ENCODE data around the gene MRPS22.
"Not testable (repeated sequence)": the region's sequence is repeated elsewhere in the genome, so short reads cannot be mapped to it uniquely, and the experiment has no call there.

Gene MRPS22

GRCh38 chr3:139340784-139341183, 3.0 kb upstream of the MRPS22 start:
- no peak for DNase-seq

DNA sequence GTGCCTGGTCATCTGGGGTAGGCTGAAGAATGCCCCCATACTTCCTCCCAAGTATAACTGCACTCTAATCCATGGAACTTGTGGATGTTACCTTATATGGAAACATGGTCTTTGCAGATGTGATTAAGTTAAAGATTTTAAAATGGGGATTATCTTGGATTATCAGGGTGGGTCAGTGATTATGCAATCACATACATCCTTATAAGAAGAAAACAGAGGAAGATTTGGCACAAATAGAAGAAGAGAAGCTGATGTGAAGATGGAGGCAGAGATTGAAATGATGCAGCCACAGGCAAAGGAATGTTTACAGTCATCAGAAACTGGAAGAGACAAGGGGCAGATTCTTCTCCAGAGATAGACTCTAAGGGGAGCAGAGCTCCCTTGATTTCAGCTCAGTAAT, 1.8 kb upstream of the MRPS22 start:
- DNase-seq, result no peak

- no peak for DNase-seq
Observed at GRCh38 chr3:139346771-139347170, 3.0 kb downstream of the MRPS22 start.

DNA sequence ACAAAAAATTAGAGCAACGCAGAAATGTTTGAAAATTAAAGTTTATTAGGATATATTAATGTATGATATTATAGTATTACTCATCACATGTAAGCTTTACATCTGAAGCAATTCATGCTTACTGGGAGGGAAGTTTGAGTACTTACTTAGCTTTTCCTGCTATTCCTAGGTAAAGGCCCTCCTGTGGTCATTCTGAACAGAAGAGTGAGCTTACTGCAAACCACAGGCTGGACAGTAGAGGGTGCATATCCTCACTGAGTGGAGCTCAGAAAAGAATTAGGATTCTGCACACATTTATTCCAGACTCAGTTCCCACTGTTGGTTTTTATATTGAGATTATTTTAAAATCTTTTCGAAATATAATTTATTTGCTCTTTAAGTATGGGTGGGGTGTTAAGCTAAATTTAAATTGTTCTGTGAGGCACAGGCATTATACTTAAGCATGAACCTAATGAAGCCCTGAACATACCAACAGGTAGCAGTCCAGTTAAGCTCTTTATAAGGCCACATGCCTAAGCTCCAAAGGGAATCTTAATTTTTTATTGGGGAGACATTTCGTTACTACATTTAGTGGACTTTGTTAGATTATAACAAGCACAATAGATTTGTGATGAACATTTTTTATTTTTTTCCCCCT, 10.2 kb downstream of the MRPS22 start:
- no peak for DNase-seq

GRCh38 chr3:139354661-139355060, 10.8 kb downstream of the MRPS22 start:
- DNase-seq, result no peak

- no peak for DNase-seq
Observed at GRCh38 chr3:139355476-139355875, 11.7 kb downstream of the MRPS22 start.

DNA sequence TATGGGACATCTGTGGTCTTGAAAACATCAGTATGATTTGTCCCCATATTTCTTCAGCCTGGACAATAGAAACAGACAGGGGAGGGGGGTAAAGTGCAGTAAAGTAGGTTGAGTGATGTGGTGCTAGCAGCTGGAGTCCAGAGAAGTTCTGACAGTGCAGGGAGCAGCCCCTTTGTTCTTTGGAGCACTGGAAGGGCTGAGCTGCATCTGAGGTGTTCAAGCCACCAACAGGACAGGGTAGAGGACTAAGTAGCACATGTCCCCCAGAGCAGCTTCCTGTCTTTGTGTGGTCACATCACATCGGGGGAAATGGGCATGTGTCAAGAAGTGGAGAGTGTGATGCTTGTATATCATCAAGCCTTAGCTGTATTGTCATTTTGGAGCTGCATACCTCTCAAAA, 12.1 kb downstream of the MRPS22 start:
- DNase-seq, result no peak

- DNase-seq, result no peak
Observed at GRCh38 chr3:139357899-139358298, 14.1 kb downstream of the MRPS22 start.

DNA sequence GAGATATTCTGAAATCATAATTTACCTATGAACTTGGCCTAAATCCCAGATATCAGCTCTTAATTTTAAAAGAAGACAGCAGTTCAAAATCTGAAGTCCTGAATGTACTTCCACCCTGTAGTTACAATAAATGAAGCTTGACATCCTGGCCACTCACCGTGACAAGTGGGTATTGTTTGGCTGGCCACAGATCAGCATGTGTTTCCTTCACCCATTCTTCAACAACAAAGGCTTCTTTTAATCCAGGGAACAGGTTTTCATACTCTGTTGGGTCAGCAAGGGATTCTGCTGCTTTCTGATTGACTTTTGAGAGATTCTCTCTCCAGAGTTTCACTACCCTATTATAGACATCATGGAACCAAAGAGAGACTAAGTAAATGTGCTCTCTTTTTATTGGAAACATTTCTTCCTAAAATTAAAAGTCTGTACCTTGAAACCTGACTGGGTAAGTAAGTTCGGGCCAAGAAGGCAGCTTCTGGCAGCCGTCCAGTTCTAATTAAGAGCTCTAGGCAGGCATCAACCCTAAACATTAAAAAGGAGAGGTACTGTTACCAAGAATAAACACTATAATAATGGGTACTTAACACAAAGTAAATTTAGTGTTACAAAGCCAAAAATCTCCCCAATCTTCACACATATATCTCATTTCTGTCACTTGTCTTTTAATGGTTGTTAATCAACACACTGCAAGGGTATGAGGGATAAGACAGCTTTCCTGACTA, 15.2 kb downstream of the MRPS22 start:
- DNase-seq, result no peak

GRCh38 chr3:139361276-139361675, 17.5 kb downstream of the MRPS22 start:
- DNase-seq, result no peak

DNA sequence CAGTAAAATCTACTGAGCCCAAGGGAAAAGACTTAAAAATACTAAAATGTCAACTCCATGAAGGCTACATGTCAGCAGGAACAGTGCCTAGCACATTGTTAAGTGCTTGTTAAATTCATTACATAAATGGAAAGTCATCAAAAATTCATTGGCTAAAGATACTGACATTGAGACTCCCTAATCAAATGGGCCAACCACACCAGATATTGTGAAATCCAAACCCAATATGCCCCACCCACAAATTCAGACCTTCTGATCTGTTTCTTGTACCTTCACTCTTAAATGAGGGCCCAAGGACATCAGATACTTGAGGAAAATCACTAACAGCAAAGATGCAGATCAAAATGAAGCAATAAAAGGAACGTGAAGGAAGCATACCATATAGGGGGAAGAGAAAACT, 20.7 kb downstream of the MRPS22 start:
- DNase-seq, result no peak

DNA sequence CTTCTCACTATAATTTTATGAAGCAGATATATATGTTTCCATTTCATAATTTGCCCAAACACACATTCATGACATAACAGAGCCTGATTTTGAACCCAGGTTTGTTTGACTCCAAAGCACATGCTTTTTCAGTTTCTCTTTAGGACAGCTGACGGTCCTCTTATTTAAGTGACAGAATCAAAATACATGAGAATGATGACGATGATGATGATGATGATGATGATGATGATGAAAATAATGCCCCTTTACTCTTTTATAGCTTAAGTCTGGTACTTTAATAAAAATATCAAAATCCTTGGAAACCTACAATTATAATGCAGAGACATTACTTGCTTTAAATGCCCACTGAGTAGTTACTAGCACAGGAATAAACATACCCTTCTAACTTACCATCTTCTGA, 30.3 kb downstream of the MRPS22 start:
- no peak for DNase-seq

- DNase-seq, result no peak
Observed at GRCh38 chr3:139377378-139377777, 33.6 kb downstream of the MRPS22 start.

- no peak for DNase-seq
Observed at GRCh38 chr3:139378587-139379241, 34.9 kb downstream of the MRPS22 start.

DNA sequence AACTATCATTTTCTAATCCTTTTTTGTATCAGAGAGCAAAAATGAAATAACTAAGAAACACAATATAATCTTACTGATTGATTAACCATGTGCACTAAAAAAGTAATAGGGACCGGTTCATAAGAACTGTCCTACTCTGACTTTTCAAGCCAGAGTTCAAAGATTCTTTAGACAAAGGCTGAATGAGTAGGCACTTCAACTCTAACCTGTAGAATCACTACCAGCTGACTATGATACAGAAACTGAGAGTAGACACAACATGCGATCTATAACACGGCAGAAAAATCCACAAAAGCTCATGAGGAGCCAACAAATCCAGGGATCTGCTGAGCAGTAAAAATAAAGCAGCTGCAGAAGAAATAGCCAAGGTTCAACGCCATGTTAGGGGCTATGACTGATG, 36.8 kb downstream of the MRPS22 start:
- DNase-seq, result no peak

DNA sequence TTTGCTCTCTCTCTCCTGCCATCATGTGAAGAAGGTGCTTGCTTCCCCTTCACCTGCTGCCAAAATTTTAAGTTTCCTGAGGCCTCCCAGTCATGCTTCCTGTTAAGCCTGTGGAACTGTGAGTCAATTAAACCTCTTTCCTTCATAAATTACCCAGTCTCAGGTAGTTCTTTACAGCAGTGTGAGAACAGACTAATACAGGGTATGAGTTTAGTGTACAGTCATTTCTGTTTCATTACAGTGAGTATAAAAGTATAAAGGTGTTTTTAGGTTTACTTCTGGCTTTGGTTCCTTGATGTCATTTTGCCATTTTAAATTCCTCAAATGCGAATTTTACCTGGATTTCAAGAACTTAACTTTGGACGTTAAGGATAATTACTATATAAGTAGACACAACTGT, 38.5 kb downstream of the MRPS22 start:
- not testable (repeated sequence) for DNase-seq

DNA sequence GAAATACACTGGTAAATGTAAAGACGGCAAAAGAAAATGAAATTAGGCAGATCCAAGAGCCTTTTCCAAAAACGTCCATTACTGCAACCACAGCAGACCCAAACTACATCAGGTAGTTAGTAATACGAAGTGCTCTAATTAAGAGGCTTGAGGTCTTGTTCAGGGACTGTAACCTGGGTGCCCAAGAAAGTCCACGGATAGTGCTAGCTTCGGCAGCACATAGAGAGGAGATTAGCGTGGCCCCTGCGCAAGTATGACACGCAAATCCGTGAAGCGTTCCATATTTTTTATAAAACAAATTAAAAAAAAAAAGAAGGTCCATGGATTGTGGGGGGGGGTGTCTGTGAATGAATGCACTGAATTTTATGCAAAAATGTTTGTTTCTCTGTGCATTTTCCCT, 44.3 kb downstream of the MRPS22 start:
- DNase-seq, result no peak

GRCh38 chr3:139388821-139389551, 45.2 kb downstream of the MRPS22 start:
- DNase-seq, result peak; percentile 29 to 48

- peak; percentile 98 to 99 for DNase-seq
Observed at GRCh38 chr3:139389552-139390368, 45.9 kb downstream of the MRPS22 start, which contains the start of gene COPB2. COPB2 (minus strand) TSS chr3:139389647; CDS start chr3:139389550, 97 bp downstream.

- DNase-seq, result no peak
Observed at GRCh38 chr3:139394116-139394515, 50.3 kb downstream of the MRPS22 start.

- DNase-seq, result no peak
Observed at GRCh38 chr3:139396707-139397106, 52.9 kb downstream of the MRPS22 start.

- not testable (repeated sequence) for DNase-seq
Observed at GRCh38 chr3:139401155-139401554, 57.3 kb downstream of the MRPS22 start.
